SHP77 (cell line): ENCODE data around the gene THADA.

Source experiments
- DNase-seq, 2 experiments: peaks; one replicate each; lab custom pipeline; 2025; lab: John Stamatoyannopoulos, UW

THADA gene

DNA sequence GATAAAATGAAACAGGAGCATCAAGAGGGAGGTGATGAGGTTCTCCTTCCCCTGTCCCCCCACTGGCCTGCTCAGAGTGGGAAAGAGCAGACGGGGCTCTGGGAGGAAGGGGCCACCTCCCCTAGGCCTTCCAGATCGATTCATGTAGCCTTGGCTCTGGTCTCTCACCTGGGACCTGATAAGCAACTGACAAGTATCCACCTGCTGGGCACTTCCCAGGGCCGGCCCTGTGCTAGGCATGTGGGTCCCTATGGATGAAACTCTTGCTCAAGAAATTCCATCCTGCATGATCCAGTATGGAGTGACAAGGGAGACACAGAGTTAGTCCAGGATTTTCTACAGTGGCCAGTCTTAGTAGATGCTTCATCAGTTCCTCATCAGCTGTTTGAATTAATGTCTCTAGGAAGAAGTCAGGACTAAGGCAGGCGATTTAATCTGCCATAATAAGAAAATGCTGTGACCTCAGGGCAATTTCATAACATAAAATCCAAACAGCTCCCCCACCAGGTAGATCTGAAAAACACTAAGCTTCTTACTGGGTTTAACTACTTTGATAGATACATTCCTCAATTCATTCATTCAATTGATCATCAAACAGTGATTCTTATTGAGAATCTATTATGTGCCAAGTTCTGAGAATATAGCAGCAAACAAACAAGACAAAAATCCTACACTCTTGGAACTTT lies 324.8 kb downstream of the THADA start:
- no peak for DNase-seq

DNA sequence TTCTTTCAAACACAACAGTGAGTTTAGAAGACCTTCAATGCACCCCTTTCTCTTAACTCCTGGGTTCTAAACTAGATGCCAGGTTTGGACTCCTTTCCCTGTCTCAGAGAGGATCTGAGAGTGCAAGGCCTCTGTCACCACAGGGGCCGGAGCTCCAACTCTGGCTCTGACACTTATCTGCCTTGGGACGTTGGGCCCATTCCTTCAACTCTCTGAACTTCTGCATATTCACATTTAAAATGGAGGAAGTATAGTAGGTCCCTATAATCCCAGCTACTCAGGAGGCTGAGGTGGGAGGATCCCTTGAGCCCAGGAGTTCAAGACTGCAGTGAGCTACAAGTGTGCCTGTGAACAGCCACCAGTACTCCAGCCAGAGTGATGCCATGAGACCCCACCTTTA lies 325.4 kb downstream of the THADA start:
- no peak for DNase-seq

DNA sequence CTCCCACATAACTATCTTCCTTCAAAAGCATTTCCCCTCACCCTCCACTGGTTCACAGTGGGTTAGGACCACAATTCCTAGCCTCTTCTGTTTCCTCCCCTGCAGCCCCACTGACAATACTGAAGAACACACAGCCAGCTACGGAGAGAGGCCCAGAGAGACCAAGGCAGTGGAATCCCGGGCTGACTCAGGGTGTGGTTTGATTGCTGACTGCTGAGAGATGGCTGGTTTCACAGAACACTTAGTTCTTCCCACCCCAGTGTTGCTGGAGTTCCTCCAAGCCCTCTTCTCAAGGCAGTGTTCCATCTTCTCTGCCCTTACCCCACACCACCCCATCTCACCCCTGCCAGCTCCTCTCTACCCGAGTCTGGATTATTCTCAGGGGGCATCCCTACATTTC lies 326.1 kb downstream of the THADA start:
- peak in 1 of 2 experiments; percentile 35 for DNase-seq

DNA sequence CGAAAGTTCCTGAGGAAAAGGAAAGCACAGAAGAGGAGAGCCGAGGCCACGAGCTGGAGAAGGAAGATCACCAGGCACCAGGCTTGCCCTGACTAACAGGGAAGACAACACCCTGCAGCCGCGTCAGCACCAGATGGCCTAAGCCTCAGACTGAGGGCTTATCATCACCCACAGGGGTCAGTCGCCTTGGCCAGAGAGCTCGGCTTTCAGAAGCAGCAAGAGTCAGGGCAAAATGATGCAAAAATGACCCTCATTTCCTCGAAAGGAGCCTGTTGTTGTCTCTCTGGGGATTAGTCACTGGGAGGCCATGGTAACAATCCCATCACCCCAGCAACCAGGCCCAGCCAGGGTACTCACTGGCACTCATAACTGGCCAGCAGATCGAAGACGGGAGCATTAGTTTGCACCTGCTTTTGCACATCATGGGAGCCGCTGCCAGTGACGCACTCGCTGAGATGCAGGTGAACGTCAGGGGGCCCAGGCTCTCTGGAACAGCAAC lies 326.7 kb downstream of the THADA start:
- peak; percentile 94 for DNase-seq

DNA sequence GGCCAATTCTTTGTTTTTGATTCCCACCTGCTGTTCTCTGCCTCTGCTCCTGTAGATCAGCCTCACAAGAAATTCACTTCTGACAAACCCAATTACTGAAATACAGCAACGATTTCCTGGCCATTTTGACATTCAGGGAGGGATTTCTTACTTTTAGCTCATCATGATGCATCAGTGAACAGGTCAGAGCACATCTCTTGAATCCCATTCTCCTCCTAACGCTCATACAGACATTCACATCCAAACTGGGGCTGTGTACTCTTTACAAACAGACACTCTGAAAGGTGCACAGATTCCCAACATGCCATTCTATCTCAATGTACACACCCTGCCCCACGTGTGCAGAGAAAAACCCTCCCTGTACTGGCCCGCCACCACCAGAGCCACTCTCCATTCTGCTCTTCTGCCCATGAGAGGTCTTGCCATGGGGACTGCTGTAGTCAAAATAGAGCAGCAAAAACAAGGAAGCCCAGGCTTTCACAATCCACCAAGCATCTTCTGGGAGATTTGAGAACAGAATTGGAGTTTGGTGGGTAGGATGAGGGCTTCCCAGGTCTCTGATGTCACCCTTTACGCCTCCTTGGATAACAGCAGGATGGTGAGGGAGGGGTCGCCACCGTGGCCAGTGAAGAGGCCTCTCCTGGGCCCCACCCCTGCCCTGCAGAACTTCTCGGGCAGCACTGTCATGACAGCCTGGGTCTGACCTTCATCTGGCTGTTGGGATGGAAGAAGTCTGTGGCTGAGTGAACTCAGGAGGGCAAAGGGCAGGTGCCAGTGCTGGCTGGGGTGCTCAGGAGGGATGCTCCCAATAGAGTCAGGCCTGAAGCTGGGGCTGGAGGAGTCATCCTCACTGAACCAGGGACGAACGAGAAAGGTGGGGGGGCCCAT lies 327.5 kb downstream of the THADA start:
- no peak for DNase-seq

DNA sequence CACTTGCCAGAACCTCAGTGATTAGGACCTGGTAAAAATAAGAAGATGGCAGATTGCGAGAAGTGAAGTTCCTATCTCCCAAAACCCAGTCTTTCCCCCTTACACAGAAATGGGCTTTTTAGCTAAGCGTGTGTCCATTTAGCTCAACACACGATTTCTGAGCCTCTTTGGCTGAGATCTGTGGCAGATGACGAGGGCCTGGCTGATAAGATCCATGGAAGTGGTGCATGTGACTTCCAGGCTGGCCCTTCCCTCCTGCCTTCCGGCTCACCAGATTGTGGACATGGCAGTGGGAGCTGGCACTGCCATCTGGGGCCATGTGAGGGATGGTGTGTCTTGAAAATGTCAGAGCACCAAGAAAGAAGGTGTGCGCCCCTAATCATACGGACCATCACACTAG lies 328.5 kb downstream of the THADA start:
- no peak for DNase-seq

DNA sequence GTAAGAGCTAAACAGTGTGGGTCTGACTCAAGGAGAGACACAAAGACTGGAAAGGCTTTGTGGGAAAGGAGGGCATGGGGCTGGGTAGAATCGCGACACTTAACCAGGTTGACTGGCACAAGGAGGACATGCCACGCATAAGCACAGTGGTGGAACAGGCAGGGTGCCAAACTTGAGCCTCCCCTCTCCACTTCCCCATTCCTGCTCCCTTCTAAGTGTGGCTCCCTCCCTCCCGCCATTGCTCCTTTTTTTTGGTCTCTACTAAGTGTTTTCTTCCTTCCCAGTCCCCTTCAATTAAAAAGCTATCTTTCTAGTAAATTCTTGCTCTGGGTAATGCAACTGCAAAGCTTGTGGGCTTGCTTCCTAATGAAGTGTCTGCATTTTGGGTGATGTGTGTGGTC lies 329.1 kb downstream of the THADA start:
- DNase-seq = no peak

DNA sequence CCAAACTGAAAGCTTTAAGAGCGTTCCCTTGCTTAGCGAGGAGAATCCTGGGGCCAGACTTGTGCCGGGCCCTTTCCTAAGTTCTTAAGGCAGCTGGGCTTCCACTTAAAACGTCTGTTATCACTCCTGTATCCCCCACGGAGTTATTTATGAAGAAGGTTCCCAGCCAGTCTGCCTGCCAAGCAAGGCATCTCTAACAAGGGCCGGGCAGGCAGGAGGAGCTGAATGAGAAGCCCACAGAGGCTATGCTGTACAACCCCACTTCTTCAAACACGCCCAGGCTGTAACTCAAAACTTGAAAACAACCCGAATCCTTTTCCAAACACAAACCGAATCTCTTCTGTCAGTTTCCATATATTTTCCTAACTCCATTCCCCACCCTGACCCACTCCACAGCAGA lies 330.4 kb downstream of the THADA start:
- DNase-seq = no peak

DNA sequence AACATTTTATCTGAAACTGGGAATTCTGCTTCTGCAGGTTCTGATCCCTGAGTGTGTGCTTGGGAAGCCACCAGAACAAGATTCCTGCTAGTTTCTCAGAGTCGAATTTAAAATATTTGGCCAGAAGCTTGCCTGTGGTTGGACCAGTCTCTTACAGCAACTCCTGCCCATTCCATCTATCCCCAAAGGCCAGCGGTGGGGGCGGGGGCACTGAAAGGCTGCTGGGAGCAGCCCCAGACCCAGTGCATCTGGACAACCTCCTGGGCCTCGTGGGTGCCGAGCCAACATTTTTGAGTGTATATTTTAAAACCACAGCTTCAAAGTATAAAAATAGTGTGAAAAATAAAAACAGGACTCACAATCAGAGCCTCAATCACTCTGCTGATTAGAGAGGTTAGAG lies 330.8 kb downstream of the THADA start:
- DNase-seq = no peak

DNA sequence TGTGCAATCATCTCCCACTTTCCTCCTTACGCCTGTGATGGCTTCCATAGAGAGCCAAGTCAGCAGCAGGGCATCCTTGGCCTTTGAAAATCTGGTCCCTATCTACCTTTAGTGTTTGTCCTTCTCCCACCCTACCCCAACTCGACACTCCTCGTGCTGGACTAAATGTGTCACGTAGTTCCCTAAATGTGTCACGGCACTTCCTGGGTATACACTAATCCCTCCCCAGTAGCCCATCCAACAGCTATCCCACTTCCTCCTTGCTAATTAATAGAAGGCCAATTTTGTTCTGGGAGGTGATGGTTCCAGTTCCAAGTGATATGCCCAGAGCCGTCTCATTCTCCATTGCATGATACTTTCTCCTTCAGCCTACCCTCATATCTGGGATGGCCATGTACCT lies 332.9 kb downstream of the THADA start:
- no peak for DNase-seq

DNA sequence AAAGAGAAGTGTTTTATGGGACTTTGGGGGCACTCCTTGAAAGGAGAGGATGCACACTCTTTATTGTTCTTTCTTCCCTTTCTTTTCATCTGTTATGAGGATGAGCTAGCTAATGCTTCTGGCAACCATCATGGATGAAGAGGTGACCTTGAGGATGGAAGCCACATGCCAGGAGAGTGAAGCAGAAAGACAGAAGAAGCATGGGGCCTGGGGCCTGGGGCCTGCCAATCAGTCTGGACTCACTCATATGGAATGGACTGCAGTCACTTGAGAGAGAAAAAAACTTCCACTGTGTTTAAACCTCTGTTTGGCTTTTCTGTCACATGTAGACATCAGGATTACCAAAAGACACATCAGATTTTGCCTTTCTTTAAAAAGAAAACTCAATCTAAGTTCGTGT lies 333.6 kb downstream of the THADA start:
- no peak for DNase-seq

DNA sequence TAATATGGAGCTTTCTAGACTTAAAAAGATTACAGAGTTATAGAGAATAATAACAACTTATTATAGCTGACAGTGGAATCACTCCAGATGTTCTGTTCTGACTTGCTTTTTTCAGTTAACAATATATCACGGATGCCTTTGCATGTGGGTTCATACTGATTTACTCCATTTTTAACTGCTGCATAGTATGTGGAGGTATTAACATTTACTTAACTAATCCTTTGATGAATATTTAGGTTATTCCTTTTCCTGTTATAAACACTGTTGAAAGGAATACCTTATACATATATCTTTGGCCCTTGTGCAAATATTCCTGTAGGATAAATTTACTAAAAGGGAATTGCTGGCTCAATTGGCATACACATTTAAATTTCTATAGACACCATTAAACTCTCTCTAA lies 336.3 kb downstream of the THADA start:
- DNase-seq = no peak

DNA sequence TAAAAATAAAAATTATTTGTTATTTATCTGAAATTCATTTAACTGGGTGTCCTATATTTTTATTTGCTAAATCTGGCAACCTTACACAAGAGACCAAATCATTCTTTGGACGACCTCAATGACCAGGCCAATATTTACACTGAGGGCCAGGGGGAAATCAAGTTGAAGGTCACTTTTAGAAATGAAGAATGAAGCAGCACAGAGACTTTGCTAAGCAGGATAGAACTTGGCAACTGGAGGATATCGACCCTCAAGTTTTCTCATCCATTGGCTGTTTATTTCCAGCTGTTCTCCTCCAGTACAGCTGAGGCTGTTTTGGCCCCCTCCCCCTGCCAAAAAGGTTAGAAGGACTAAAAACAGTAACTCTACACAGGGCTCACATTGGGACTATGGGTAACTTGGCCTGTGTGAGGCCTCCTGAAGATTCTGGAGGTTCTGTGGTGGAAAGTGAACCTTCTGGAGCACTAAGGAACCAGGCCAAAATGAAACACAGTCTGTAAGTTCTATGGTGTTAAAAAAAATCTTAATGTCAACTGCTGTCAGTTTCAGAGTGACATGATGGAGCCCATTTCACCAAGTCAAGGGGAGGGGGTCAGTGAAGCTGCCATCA lies 337.2 kb downstream of the THADA start:
- no peak for DNase-seq

DNA sequence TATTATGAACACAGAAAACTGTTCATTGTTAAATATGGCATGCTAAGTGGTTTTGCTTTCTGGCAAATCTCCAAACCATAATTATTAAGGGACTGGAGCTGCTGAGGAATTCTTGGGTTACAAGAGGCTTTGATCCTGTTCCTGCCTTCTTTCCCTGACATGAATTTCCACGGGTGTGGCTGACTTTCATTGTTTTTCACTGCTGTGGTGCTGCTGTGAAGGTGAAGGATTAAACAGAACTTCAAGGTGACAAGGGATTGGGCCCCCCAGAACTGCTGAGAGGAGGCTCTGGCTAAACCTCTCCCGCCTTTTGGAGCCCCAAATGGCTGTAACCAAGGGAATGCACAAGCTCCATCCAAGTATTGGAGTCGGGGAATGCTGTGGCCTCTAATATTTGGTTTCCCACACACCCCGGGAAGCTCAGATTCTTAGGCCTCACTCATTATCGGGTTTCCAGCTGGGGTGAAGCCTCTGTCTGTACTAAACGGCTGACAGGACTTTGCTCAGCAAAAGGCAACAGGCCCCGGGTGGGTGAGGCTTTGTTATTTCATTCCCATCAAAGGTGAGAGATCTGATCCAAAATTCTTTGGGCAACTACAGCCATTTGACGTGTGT lies 340.4 kb downstream of the THADA start:
- DNase-seq = no peak

DNA sequence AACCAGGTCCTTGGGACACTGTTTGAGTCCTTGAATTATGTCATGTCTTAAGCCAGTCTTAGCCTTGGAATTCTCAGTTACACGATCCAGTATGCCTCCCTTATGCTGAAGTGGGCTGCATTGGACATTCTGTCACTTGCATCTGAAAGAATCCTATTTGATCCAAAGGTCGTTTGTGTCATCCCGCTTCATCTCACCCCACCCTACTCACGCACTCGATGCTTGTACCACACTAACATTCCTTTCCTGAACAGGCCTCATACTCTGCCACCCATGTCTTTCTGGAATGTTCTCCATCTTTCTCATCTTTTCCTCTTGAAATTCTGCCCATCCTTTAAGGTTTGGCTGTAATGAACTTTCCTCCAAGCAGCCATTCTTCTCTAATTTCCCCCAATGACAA lies 341.5 kb downstream of the THADA start:
- no peak for DNase-seq

DNA sequence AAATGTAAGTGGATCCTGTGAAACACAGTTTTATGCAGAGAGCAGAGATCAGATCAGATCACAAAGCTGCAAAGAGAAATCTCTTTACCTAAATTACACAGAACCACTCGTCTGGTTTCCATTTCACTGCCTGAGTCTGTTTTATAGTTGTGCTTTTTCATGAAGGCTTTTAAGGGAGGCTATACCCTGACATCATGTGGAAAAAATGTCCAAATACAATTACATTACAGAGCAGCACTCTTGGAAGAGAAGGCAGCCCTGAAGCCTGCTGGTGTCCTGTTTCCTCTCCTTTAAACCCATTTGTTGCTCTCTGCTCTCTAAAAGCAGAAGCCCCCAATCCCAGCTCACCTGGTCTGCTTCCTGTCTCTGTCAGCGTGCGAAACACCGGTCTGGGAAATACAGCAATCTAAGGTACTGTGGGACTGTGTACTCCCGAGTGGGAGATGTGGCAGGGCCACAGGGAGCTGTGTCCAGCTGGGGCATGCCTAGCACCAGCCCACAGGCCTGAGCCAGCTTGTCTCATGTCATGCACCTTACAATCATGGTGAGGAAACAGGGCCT lies 344.6 kb downstream of the THADA start:
- no peak for DNase-seq

DNA sequence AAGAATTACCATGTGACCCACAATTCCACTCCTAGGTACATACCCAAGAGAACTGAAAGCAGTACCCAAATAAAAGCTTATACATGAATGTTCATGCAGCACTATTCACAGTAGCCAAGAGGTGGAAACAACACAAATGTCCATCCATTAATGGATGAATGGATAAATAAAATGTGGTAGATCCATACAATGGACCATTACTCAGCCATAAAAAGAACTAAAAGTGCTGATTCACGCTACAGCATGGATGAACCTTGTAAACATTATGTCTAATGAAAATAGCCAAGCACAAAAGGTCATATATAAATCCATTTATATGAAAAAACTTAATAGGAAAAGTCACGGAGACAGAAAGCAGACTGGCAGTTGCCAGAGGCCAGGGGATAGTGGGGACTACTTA lies 345.8 kb downstream of the THADA start:
- DNase-seq = no peak

DNA sequence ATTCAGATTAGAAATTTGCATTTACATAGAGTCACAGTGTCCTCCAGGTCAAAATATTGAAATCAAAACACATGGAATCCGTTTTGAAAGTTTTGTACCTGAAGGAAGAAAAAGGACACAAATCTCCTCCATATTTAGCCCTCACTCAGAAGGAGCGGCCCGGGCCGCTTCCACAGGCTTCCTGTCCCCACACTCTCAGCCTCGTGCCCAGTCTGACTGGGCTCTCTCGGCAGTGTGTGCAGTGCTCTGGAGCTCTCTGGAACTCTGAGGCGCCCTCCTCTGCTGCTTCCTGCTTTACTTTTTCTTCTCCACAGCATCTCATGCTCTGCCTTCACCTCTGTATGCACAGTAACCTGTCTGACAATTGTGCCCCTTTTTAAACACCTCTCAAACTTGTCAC lies 347.2 kb downstream of the THADA start:
- DNase-seq = no peak

DNA sequence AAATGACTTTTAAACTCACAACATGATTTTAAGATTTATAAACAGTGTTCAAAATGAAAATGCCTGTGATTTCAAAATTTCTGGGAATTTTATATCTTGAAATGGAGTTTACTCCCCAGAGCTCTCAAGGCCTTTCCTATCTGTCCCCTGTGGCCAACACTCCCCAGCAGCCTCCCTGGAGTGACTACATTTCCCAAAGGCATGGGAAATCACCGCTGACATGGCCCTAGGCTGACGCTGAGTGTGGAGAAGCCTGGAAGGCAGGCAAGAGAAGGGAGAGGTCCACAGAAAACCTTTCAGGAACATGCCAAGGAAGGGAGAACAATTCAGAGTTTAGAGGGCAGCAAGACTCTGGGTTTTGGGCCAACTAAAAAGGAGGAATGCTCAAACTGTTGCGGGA lies 349.2 kb downstream of the THADA start:
- DNase-seq = no peak

DNA sequence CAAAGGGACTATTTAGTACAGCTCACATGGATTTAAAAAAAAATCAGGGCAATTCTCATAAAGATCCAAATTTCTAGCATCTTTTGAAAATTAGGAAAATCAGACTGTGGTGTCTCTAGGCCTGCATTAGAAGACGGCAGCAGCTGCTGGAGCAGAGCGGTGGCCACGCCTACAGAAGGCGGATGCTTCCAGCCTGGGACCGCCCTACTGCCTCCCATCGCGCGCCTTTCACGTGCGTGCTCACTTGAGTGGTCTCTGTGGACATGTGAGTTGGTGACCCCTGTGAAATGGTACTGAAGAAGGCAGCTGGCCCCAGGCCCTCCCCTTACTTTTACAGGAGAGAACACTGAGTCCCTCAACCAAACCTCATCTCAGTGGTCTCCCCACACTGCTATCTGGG lies 354.3 kb downstream of the THADA start:
- no peak for DNase-seq

DNA sequence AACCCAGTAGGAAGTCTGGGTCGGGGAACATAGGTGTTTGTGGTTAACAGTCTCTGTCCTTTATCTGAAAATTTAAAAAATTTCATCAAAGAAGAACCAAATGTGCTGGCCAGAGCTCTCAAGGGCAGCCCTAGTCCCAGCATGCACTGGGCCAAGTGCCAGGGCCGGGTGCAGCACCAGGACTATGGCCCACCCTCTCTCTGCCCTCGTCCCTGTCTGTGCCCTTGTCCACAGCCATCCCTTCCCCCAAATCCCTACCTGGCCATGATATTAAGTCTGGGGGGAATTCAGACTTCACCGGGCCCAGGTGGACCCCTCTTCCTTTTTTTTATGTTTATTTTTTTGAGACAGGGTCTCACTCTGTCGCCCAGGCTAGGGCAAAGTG lies 355.1 kb downstream of the THADA start:
- DNase-seq = no peak
